ENCODE measurements around the gene DDA1.

DDA1 gene

DNA sequence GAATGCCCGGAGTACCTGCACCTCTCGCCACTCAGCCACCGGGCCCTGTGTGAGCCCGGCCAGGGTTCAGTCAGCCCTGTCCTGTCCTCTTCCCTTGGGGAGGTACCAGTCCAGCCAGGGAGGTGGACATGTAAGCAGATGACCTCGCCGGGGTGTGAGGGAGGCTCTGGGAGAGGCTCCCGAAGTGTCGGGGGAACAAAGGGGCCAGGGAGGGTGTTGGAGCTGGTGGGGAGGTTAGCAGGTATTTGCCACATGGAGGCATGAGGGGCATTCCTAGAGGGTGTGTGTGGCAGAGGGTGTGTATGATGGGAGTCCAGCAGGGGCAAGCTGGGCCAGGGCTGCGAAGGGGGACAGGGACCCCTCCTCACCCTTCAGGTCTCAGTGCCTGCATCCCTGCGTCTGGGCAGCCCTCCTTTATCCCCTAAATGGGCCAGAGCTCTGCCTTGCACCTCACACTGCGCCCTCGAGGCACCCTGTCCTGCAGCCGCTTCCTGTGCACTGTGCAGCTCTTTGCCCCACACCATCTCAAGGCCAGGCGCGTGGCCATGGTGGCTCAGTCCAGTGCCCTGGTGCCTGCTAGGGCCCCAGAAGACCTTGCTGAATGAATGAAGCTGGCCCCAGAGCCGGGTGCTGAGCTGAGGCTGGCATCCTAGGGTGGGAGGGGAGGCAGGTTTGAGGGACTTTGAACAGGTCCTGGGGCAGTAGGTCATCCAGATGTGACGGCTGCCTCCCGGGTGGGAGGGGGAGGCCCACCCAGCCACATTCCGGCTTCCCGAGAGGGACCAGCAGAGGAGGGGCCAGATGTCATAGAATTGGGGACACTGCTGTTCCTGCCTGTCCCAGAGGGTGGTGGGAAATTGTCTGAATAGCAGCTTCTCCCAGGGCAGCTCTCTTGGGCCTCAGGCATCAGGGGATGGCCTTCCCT is 3.1 kb downstream of the DDA1 start:
- TF ChIP-seq SIN3A (IDR thresholded peaks at IDR 0.05; ENCODE audit: borderline replicate concordance, insufficient read depth, low read length) (no peak), FOXP2 (optimal IDR thresholded peaks at IDR 0.05; ENCODE audit: borderline replicate concordance, extremely low read depth, extremely low read length, insufficient read depth) (no peak), POLR2AphosphoS5 (IDR thresholded peaks at IDR 0.05; ENCODE audit: low read depth, low read length) (no peak), TAF1 (IDR thresholded peaks at IDR 0.05; ENCODE audit: borderline replicate concordance, insufficient read depth, low read length) (no peak)
- TF ChIP-seq, protein P1, sequence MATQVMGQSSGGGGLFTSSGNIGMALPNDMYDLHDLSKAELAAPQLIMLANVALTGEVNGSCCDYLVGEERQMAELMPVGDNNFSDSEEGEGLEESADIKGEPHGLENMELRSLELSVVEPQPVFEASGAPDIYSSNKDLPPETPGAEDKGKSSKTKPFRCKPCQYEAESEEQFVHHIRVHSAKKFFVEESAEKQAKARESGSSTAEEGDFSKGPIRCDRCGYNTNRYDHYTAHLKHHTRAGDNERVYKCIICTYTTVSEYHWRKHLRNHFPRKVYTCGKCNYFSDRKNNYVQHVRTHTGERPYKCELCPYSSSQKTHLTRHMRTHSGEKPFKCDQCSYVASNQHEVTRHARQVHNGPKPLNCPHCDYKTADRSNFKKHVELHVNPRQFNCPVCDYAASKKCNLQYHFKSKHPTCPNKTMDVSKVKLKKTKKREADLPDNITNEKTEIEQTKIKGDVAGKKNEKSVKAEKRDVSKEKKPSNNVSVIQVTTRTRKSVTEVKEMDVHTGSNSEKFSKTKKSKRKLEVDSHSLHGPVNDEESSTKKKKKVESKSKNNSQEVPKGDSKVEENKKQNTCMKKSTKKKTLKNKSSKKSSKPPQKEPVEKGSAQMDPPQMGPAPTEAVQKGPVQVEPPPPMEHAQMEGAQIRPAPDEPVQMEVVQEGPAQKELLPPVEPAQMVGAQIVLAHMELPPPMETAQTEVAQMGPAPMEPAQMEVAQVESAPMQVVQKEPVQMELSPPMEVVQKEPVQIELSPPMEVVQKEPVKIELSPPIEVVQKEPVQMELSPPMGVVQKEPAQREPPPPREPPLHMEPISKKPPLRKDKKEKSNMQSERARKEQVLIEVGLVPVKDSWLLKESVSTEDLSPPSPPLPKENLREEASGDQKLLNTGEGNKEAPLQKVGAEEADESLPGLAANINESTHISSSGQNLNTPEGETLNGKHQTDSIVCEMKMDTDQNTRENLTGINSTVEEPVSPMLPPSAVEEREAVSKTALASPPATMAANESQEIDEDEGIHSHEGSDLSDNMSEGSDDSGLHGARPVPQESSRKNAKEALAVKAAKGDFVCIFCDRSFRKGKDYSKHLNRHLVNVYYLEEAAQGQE (IDR thresholded peaks at IDR 0.05; ENCODE audit: insufficient read depth in 1 of 2, low read depth in 2 of 2, low read length in 2 of 2): no peak

DNA sequence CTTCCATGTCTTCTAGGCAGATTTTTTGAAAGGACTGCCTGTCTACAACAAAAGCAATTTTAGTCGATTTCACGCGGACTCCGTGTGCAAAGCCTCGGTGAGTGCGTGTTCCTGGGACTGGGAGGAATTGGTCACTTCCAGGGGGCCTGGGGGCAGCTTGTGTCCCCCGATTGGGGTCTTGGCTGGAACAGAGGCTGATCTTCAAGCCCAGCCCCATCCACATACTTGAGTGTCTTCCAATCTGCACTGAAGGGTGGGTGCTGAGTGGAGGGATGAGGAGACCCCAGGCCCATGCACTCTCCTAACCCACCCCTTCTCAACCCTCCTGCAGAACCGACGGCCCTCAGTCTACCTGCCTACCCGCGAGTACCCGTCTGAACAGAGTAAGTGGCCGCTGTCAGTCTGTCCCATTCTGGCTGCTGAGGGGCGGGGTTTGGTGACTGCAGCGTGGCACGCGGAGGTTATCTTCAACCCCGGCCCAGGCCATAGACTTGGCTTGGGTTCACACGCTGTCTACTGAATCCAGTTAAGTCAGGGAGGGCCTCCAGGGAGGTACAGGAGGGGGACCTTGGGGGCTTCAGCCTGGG is 4.7 kb downstream of the DDA1 start:
- TF ChIP-seq FOXP2 (optimal IDR thresholded peaks at IDR 0.05; ENCODE audit: borderline replicate concordance, extremely low read depth, extremely low read length, insufficient read depth) (no peak), TAF1 (IDR thresholded peaks at IDR 0.05; ENCODE audit: borderline replicate concordance, insufficient read depth, low read length) (no peak), SIN3A (IDR thresholded peaks at IDR 0.05; ENCODE audit: borderline replicate concordance, insufficient read depth, low read length) (no peak), POLR2AphosphoS5 (IDR thresholded peaks at IDR 0.05; ENCODE audit: low read depth, low read length) (no peak)
- TF ChIP-seq, protein P1 (IDR thresholded peaks at IDR 0.05; ENCODE audit: insufficient read depth in 1 of 2, low read depth in 2 of 2, low read length in 2 of 2): no peak

DNA sequence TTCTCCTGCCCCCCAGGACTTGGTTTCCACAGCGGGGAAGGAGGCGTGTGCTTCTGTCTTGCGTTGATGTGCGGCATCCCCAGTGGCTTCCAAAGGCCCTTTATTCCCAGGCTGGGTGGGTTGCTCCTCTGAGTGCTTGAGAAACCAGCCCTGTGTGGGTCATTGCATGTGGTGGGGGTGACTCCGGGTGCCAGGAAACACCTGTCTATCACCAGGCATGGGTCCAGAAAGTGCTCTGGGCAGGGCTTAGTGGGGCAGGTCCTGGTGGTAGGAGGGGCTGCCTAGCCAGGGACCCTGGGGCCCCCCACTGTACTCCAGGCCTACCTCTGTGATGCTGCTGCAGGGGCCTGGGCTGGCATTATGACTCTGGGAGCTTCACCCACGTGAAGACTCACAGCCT is 9.6 kb downstream of the DDA1 start:
- no peak for TF ChIP-seq FOXP2 (optimal IDR thresholded peaks at IDR 0.05; ENCODE audit: borderline replicate concordance, extremely low read depth, extremely low read length, insufficient read depth)

DNA sequence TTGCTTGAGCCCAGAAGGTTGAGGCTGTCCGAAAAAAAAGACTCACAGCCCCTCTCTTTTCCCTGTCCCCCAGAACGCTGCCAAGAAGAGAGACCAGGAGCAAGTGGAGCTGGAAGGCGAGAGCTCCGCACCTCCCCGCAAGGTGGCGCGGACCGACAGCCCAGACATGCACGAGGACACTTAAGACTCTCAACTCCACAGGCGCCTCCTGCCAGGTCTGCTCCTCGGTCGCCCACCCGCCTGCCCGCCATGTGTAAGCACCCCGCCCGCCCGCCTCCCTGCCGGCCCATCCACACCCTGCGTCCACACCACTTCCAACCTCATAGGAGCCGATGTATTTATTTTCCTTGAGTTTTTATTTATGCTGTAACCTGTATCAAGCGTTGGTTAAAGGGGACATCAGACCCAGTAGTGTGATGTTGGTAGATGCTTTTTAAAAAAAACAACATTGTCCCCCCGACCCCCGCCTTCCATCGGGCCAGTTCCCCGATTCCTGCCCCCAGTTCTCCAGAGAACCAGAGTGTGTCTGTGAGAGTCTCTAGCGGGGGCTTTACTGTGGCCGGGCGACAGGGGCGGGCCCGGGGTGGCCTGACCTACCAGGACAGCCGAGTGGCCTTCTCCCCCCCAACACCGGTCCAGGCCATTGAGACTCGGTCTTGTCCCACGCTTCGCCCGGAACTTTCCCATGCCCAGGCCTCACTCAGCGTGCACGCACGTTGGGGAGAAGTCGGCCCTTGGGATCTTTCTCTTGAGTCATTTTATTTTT is 10.3 kb downstream of the DDA1 start:
- TF ChIP-seq POLR2AphosphoS5 (IDR thresholded peaks at IDR 0.05; ENCODE audit: low read depth, low read length) (no peak), SIN3A (IDR thresholded peaks at IDR 0.05; ENCODE audit: borderline replicate concordance, insufficient read depth, low read length) (no peak), TAF1 (IDR thresholded peaks at IDR 0.05; ENCODE audit: borderline replicate concordance, insufficient read depth, low read length) (no peak), FOXP2 (optimal IDR thresholded peaks at IDR 0.05; ENCODE audit: borderline replicate concordance, extremely low read depth, extremely low read length, insufficient read depth) (no peak)
- TF ChIP-seq, protein P1 (IDR thresholded peaks at IDR 0.05; ENCODE audit: insufficient read depth in 1 of 2, low read depth in 2 of 2, low read length in 2 of 2): no peak

DNA sequence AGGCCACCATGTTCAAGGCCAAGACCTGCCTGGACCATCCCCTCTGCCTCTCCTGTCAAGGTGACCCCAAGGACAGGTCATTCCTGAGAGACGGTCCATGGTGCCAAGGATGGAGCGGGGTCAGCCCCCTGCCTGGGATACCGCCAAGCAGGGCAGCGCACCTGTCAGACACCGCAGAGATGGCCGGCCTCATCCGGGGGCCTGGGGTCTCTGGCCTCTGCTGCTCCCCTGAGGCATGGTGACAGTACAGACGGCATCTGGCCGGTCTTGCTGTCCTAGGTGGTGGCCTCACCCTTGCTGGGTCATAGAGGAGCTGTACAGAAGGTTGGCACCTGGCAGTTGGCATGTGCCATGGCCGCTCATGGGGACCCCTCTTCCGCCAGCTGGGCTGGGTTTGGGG is 11.1 kb downstream of the DDA1 start:
- TF ChIP-seq FOXP2 (optimal IDR thresholded peaks at IDR 0.05; ENCODE audit: borderline replicate concordance, extremely low read depth, extremely low read length, insufficient read depth) (no peak), TAF1 (IDR thresholded peaks at IDR 0.05; ENCODE audit: borderline replicate concordance, insufficient read depth, low read length) (no peak), POLR2AphosphoS5 (IDR thresholded peaks at IDR 0.05; ENCODE audit: low read depth, low read length) (no peak), SIN3A (IDR thresholded peaks at IDR 0.05; ENCODE audit: borderline replicate concordance, insufficient read depth, low read length) (no peak)

Data from PFSK-1 (cell line).